H1 (cell line): Measurements from ENCODE around the gene UGT1A9. TPM values are rescaled to one million over a fixed set of nuclear protein-coding genes. Genes with fewer than 3 reads are reported as not detected.

ENCODE experiments used
- CTCF ChIA-PET: fragments of 300-600 bp; sonication (Branson Sonifier 250); formaldehyde crosslinking; loops from one replicate; lab custom pipeline; 2021; ENCODE audit not compliant: partially characterized antibody; lab: Charles Lee
- POLR2A ChIA-PET: fragments of 300-600 bp; sonication (Branson Sonifier 250); formaldehyde crosslinking; loops from one replicate; lab custom pipeline; 2021; ENCODE audit warnings: inconsistent platforms; ENCODE audit not compliant: partially characterized antibody; lab: Charles Lee
- DNase-seq, 2 experiments: peaks; one replicate each; pipeline versions ENCODE4 v3.0.0 to v3.0.0-alpha.2; 2010 to 2022; ENCODE audit warnings: low spot score in 2 of 2, low read depth in 1 of 2, mixed read lengths in 1 of 2
- FAIRE-seq: peaks from 2 replicates; lab custom pipeline; 2011; peaks lifted over from hg19 to GRCh38; lab: Jason Lieb, UNC
- H2AFZ ChIP-seq: 2 replicates; pipeline ENCODE4 v1.8.1; 2012; ENCODE audit warnings: low read length, inconsistent platforms
- H2AK5ac ChIP-seq: 2 replicates; pipeline ENCODE4 v1.6.1; 2013; ENCODE audit warnings: low read depth, low read length
- H2BK120ac ChIP-seq: replicated peaks from 2 replicates; pipeline ENCODE3; 2013; ENCODE audit warnings: low read depth, low read length, inconsistent platforms
- H2BK12ac ChIP-seq: 2 replicates; pipeline ENCODE4 v1.6.1; 2013; ENCODE audit warnings: low read depth, low read length
- H2BK15ac ChIP-seq: 2 replicates; pipeline ENCODE4 v1.6.1; 2013; ENCODE audit warnings: low read length
- H2BK20ac ChIP-seq: 2 replicates; pipeline ENCODE4 v1.6.1; 2013; ENCODE audit warnings: low read length
- H2BK5ac ChIP-seq: 2 replicates; pipeline ENCODE4 v1.6.1; 2013; ENCODE audit warnings: low read depth, low read length
- H3K14ac ChIP-seq: 2 replicates; pipeline ENCODE4 v1.6.1; 2013; ENCODE audit warnings: inconsistent platforms; ENCODE audit not compliant: insufficient read length
- H3K18ac ChIP-seq: 2 replicates; pipeline ENCODE4 v1.6.1; 2013; ENCODE audit warnings: low read length; ENCODE audit errors: extremely low read depth
- H3K23ac ChIP-seq: 2 replicates; pipeline ENCODE4 v1.6.1; 2013; ENCODE audit warnings: inconsistent platforms; ENCODE audit not compliant: insufficient read length
- H3K23me2 ChIP-seq: 2 replicates; pipeline ENCODE4 v1.6.1; 2013; ENCODE audit warnings: low read depth, low read length
- H3K27ac ChIP-seq: 2 replicates; pipeline ENCODE4 v1.6.1; 2011; ENCODE audit warnings: low read depth, low read length, inconsistent platforms
- H3K27me3 ChIP-seq, 4 experiments: replicated peaks in 1 of 4; 1 replicate in 1 of 4; 2 replicates in 3 of 4; pipeline versions ENCODE4 v1.6.1 to v1.8.1; 2011 to 2013; ENCODE audit warnings: low read length in 3 of 4, mild to moderate bottlenecking in 3 of 4, inconsistent platforms in 2 of 4, mixed read lengths in 2 of 4, moderate library complexity in 1 of 4; ENCODE audit not compliant: control insufficient read depth in 3 of 4, insufficient read depth in 3 of 4; ENCODE audit errors: extremely low read depth in 1 of 4
- H3K36me3 ChIP-seq, 4 experiments: 2 replicates each; pipeline versions ENCODE4 v1.6.1 to v1.8.1; 2011 to 2013; ENCODE audit warnings: mild to moderate bottlenecking in 4 of 4, low read length in 3 of 4, moderate library complexity in 2 of 4, control low read depth in 1 of 4, inconsistent platforms in 1 of 4; ENCODE audit not compliant: insufficient read depth in 4 of 4, control insufficient read depth in 2 of 4
- H3K4ac ChIP-seq: replicated peaks from 2 replicates; pipeline ENCODE3; 2013; ENCODE audit warnings: low read length, low read depth, mixed read lengths, inconsistent platforms; ENCODE audit not compliant: insufficient read length
- H3K4me1 ChIP-seq, 4 experiments: replicated peaks in 1 of 4; 1 replicate in 1 of 4; 2 replicates in 3 of 4; pipeline versions ENCODE4 v1.6.1 to v1.8.1; 2011 to 2013; ENCODE audit warnings: low read length in 3 of 4, inconsistent platforms in 2 of 4, mixed read lengths in 1 of 4; ENCODE audit not compliant: insufficient read depth in 4 of 4, control insufficient read depth in 3 of 4
- H3K4me2 ChIP-seq, 2 experiments: 2 replicates each; pipeline versions ENCODE4 v1.6.1 to v1.8.1; 2011 to 2013; ENCODE audit warnings: low read depth in 2 of 2, low read length in 2 of 2, control low read depth in 1 of 2, inconsistent platforms in 1 of 2, mild to moderate bottlenecking in 1 of 2; ENCODE audit not compliant: insufficient read depth in 1 of 2
- H3K4me3 ChIP-seq, 4 experiments: fragments of 200-600, 300-600 bp in 1 of 4; sonication (generic), shearing (Covaris generic), sonication (Bioruptor Twin) in 1 of 4; 2 replicates each; pipeline versions ENCODE4 v1.5.1 to v1.8.1; 2011 to 2016; ENCODE audit warnings: low read length in 4 of 4, low read depth in 3 of 4, control low read depth in 2 of 4, inconsistent platforms in 2 of 4, mild to moderate bottlenecking in 2 of 4, mixed read lengths in 1 of 4, moderate library complexity in 1 of 4; ENCODE audit not compliant: insufficient read depth in 2 of 4; ENCODE audit errors: extremely low read depth in 1 of 4
- H3K56ac ChIP-seq: replicated peaks from 2 replicates; pipeline ENCODE3; 2013; ENCODE audit warnings: low read depth, mild to moderate bottlenecking, mixed read lengths, low read length, inconsistent platforms; ENCODE audit not compliant: insufficient read length
- H3K79me1 ChIP-seq: 2 replicates; pipeline ENCODE4 v1.6.1; 2013; ENCODE audit warnings: low read depth, low read length, control low read depth
- H3K79me2 ChIP-seq, 2 experiments: 2 replicates each; pipeline versions ENCODE4 v1.6.1 to v1.8.1; 2012 to 2013; ENCODE audit warnings: low read length in 2 of 2, mild to moderate bottlenecking in 2 of 2, inconsistent platforms in 1 of 2; ENCODE audit not compliant: insufficient read depth in 2 of 2, control insufficient read depth in 1 of 2
- H3K9ac ChIP-seq, 4 experiments: replicated peaks in 1 of 4; 1 replicate in 1 of 4; 2 replicates in 3 of 4; pipeline versions ENCODE4 v1.6.1 to v1.8.1; 2011 to 2013; ENCODE audit warnings: low read depth in 3 of 4, low read length in 3 of 4, control low read depth in 2 of 4, mild to moderate bottlenecking in 2 of 4, moderate library complexity in 2 of 4, inconsistent platforms in 1 of 4; ENCODE audit errors: extremely low read depth in 1 of 4
- H3K9me3 ChIP-seq, 2 experiments: 2 replicates each; pipeline versions ENCODE4 v1.6.1 to v1.8.1; 2012 to 2013; ENCODE audit warnings: mild to moderate bottlenecking in 2 of 2, moderate library complexity in 2 of 2, control low read depth in 1 of 2, inconsistent platforms in 1 of 2, low read depth in 1 of 2, low read length in 1 of 2, mixed read lengths in 1 of 2; ENCODE audit not compliant: insufficient read depth in 2 of 2
- H4K20me1 ChIP-seq, 2 experiments: replicated peaks in 1 of 2; 2 replicates each; pipeline versions ENCODE3 to v1.8.1; 2011 to 2013; ENCODE audit warnings: inconsistent platforms in 2 of 2, low read length in 2 of 2, mild to moderate bottlenecking in 1 of 2; ENCODE audit not compliant: insufficient read depth in 2 of 2, control insufficient read depth in 1 of 2
- H4K5ac ChIP-seq: 2 replicates; pipeline ENCODE4 v1.6.1; 2013; ENCODE audit warnings: low read length, low read depth, mixed read lengths, inconsistent platforms; ENCODE audit not compliant: insufficient read length
- H4K8ac ChIP-seq: 2 replicates; pipeline ENCODE4 v1.8.0; 2013; ENCODE audit warnings: mild to moderate bottlenecking, moderate library complexity, low read length, inconsistent platforms; ENCODE audit not compliant: insufficient read depth; ENCODE audit errors: extremely low read depth
- H4K91ac ChIP-seq: replicated peaks from 2 replicates; pipeline ENCODE3; 2013; ENCODE audit warnings: low read length, mixed read lengths, inconsistent platforms; ENCODE audit not compliant: insufficient read length
- ASH2L ChIP-seq: fragments of 200-600, 300-600 bp; sonication (generic); IDR thresholded peaks from one replicate; pipeline ENCODE4 v1.7.1; 2017; ENCODE audit warnings: low read length
- ATF3 ChIP-seq: IDR thresholded peaks from 2 replicates; pipeline ENCODE4 v1.6.1; 2011; ENCODE audit warnings: low read depth, mild to moderate bottlenecking, low read length; ENCODE audit not compliant: insufficient read depth
- BACH1 ChIP-seq: IDR thresholded peaks from 2 replicates; pipeline ENCODE4 v1.6.1; 2012; ENCODE audit warnings: low read length, improper control_type of control experiment
- CBX8 ChIP-seq: fragments of 300-800, 300-1000 bp; sonication (generic); IDR thresholded peaks from 2 replicates; pipeline ENCODE4 v1.7.1; 2016; ENCODE audit warnings: low read depth, low read length, borderline replicate concordance
- CHD2 ChIP-seq: IDR thresholded peaks from 2 replicates; pipeline ENCODE4 v1.6.1; 2012; ENCODE audit warnings: low read length, improper control_type of control experiment
- CTCF ChIP-seq, 3 experiments: IDR thresholded peaks; 1 replicate in 2 of 3; 2 replicates in 1 of 3; pipeline versions ENCODE4 v1.5.1 to v1.6.1; 2011; ENCODE audit warnings: low read length in 3 of 3, mild to moderate bottlenecking in 3 of 3, inconsistent platforms in 2 of 3, low read depth in 1 of 3, moderate library complexity in 1 of 3; ENCODE audit not compliant: insufficient read depth in 1 of 3; ENCODE audit errors: control extremely low read depth in 1 of 3
- JUND ChIP-seq: IDR thresholded peaks from 2 replicates; pipeline ENCODE4 v1.6.1; 2011; ENCODE audit warnings: mild to moderate bottlenecking, improper control_type of control experiment, low read length
- POLR2A ChIP-seq, 2 experiments: IDR thresholded peaks; 1 replicate in 1 of 2; 2 replicates in 1 of 2; pipeline ENCODE4 v1.6.1; 2011; ENCODE audit warnings: low read depth in 2 of 2, low read length in 2 of 2, mild to moderate bottlenecking in 2 of 2; ENCODE audit errors: control extremely low read depth in 1 of 2
- RAD21 ChIP-seq, 2 experiments: IDR thresholded peaks in 1 of 2; conservative IDR thresholded peaks in 1 of 2; 2 replicates each; pipeline ENCODE4 v1.6.1; 2011; ENCODE audit warnings: low read depth in 2 of 2, low read length in 2 of 2, improper control_type of control experiment in 1 of 2, inconsistent platforms in 1 of 2, mild to moderate bottlenecking in 1 of 2, moderate library complexity in 1 of 2
- SAP30 ChIP-seq: fragments of 300-600 bp; sonication (generic); IDR thresholded peaks from 2 replicates; pipeline ENCODE4 v1.7.1; 2012; ENCODE audit warnings: low read length, moderate library complexity, mild to moderate bottlenecking, inconsistent platforms; ENCODE audit not compliant: insufficient read depth, insufficient replicate concordance
- TAF7 ChIP-seq: optimal IDR thresholded peaks from 2 replicates; pipeline ENCODE3; 2011; ENCODE audit warnings: low read depth, mild to moderate bottlenecking, inconsistent platforms, low read length, moderate library complexity, borderline replicate concordance
- WGBS, 2 experiments: shearing (Covaris generic) in 1 of 2; methylation state at CpG; one replicate each; pipeline versions ENCODE4 v1.1.6 to v1.1.7; 2013 to 2015; ENCODE audit warnings: low lambda C conversion rate in 2 of 2, mixed read lengths in 2 of 2, inconsistent platforms in 1 of 2, low coverage in 1 of 2, missing lambda C conversion rate in 1 of 2; ENCODE audit not compliant: insufficient replicate concordance in 2 of 2, insufficient coverage in 1 of 2, insufficient read length in 1 of 2; ENCODE audit errors: extremely low coverage in 1 of 2, missing lambda C conversion rate in 1 of 2; 5-methylcytosine and 5-hydroxymethylcytosine counted together
- polyA plus RNA-seq, 7 experiments: library from polyadenylated mRNA; depleted of rRNA in 3 of 7; stranded (reverse) in 5 of 7; unstranded in 2 of 7; fragments of >200 nt in 5 of 7; fragments of 200-250 nt in 2 of 7; gene quantifications; 1 replicate in 5 of 7; 2 replicates in 1 of 7; 4 replicates in 1 of 7; pipeline versions ENCODE4 v1.2.1 to v1.2.3, GENCODE V29; 2011 to 2013; ENCODE audit warnings: missing spikeins in 2 of 7, mixed read lengths in 2 of 7
- total RNA-seq: library from RNA; stranded (reverse); fragmentation: NEBNext Ultra II Directional; extraction: Animal tissue kit (Norgen Biotek cat#: 25700); gene quantifications from 2 replicates; pipeline ENCODE4 v1.2.1, GENCODE V29; 2021

UGT1A9 gene
- total and polyA plus RNA-seq, 2 of the 8 experiments (the other 6 are each of a cell fraction or from before 2014, with no cell fraction given) = not detected

- Histone ChIP-seq H3K27ac (no peak overlapping the region), H3K9me3 (no peaks in the 10 kb centered on the region), H3K79me1 (no peaks in the 10 kb centered on the region), H4K5ac (no peak overlapping the region), H3K36me3 (no peaks in the 10 kb centered on the region), H3K14ac (no peak overlapping the region), H2BK12ac (no peak overlapping the region), H4K8ac (no peak overlapping the region), H2BK15ac (no peak overlapping the region), H3K4me3 (no peak overlapping the region), H2AFZ (no peak overlapping the region), H2BK120ac (no peak overlapping the region), H4K91ac (no peak overlapping the region), H3K4me1 (no peaks in the 10 kb centered on the region), H4K20me1 (no peaks in the 10 kb centered on the region), H3K23me2 (no peaks in the 10 kb centered on the region), H3K27me3 (no peaks in the 10 kb centered on the region), H3K4ac (no peak overlapping the region), H2BK5ac (no peak overlapping the region), H3K79me2 (no peaks in the 10 kb centered on the region), H3K56ac (no peak overlapping the region), H2AK5ac (no peak overlapping the region), H3K4me2 (no peak overlapping the region), H3K9ac (no peak overlapping the region), H2BK20ac (no peak overlapping the region), H3K23ac (no peak overlapping the region), H3K18ac (no peak overlapping the region)
- ChIA-PET POLR2A (no interaction called here), CTCF (interaction anchor here (2.0 kb wide), 1 partner anchor 373 kb away, joined by 6 read pairs; no protein-coding TSS in a partner anchor)
- DNase-seq = no peak
- 95% methylated on average over 8 of the region's 8 CpGs; no CpG with 5 or more reads in 1 of the 2 experiments for WGBS, 2 experiments
- FAIRE-seq = no peak
- TF ChIP-seq ATF3 (no peak), RAD21 (IDR thresholded peaks at IDR 0.05 in 1 of 2, conservative IDR thresholded peaks at IDR 0.05 in 1 of 2; ENCODE audit: low read depth in 2 of 2, low read length in 2 of 2) (no peak), CTCF (IDR thresholded peaks at IDR 0.05; ENCODE audit: control extremely low read depth in 1 of 3, insufficient read depth in 1 of 3, low read depth in 1 of 3, low read length in 3 of 3) (no peak), JUND (no peak), TAF7 (no peak), ASH2L (no peak), SAP30 (no peak), CBX8 (no peak), POLR2A (IDR thresholded peaks at IDR 0.05; ENCODE audit: control extremely low read depth in 1 of 2, low read depth in 2 of 2, low read length in 2 of 2) (no peak), BACH1 (no peak), CHD2 (no peak)
These were observed 150.0 kb downstream of the UGT1A9 start for GRCh38 chr2:233821709-233822100.
